Measurements from ENCODE around the gene CORIN.
"Not testable (repeated sequence)": the region's sequence is repeated elsewhere in the genome, so short reads cannot be mapped to it uniquely, and the experiment has no call there.

The CORIN gene

GRCh38 chr4:47624031-47624441, 213.8 kb downstream of the CORIN start:
- DNase-seq = no peak

- no peak for DNase-seq
These were observed 216.7 kb downstream of the CORIN start for GRCh38 chr4:47621181-47621580.

- no peak for DNase-seq
These were observed 218.2 kb downstream of the CORIN start for GRCh38 chr4:47619691-47620090.

GRCh38 chr4:47617607-47618006, 220.3 kb downstream of the CORIN start:
- no peak for DNase-seq

- DNase-seq = no peak
These were observed 222.5 kb downstream of the CORIN start for GRCh38 chr4:47615385-47615784.

GRCh38 chr4:47612116-47613023, 225.5 kb downstream of the CORIN start:
- DNase-seq = no peak

GRCh38 chr4:47606482-47606881, 231.4 kb downstream of the CORIN start:
- DNase-seq = no peak

GRCh38 chr4:47598896-47599295, 239.0 kb downstream of the CORIN start:
- no peak for DNase-seq

- DNase-seq = no peak
These were observed 239.5 kb downstream of the CORIN start for GRCh38 chr4:47598320-47598719.

GRCh38 chr4:47597696-47598095, 240.2 kb downstream of the CORIN start:
- no peak for DNase-seq

GRCh38 chr4:47590325-47590724, 247.5 kb downstream of the CORIN start:
- DNase-seq = no peak

GRCh38 chr4:47579235-47579634, 258.6 kb downstream of the CORIN start:
- DNase-seq = no peak

- DNase-seq = no peak
These were observed 259.9 kb downstream of the CORIN start for GRCh38 chr4:47577779-47578553.

- DNase-seq = no peak
These were observed 264.9 kb downstream of the CORIN start for GRCh38 chr4:47572981-47573380.

- no peak for DNase-seq
These were observed 267.1 kb downstream of the CORIN start for GRCh38 chr4:47570816-47571215.

GRCh38 chr4:47567511-47567910, 270.4 kb downstream of the CORIN start:
- no peak for DNase-seq

GRCh38 chr4:47566969-47567368, 270.9 kb downstream of the CORIN start:
- DNase-seq = no peak

- DNase-seq = no peak
These were observed 271.3 kb downstream of the CORIN start for GRCh38 chr4:47566566-47566965.

- no peak for DNase-seq
These were observed 275.6 kb downstream of the CORIN start for GRCh38 chr4:47562297-47562696.

- no peak for DNase-seq
These were observed 276.5 kb downstream of the CORIN start for GRCh38 chr4:47561331-47561730.

GRCh38 chr4:47560682-47561081, 277.2 kb downstream of the CORIN start:
- DNase-seq = no peak

- DNase-seq = no peak
These were observed 280.6 kb downstream of the CORIN start for GRCh38 chr4:47557255-47557654.

- not testable (repeated sequence) for DNase-seq
These were observed 281.9 kb downstream of the CORIN start for GRCh38 chr4:47555920-47556319.
